Occipital lobe (tissue), 2 donors: ENCODE results near the gene PTPN4. TPM values are rescaled to one million over a fixed set of nuclear protein-coding genes. Genes with fewer than 3 reads are reported as not detected.

Experiments used
- DNase-seq: peaks from one replicate; lab custom pipeline; 2025; lab: John Stamatoyannopoulos, UW
- total RNA-seq: library from RNA; depleted of rRNA; stranded (reverse); fragments of >200 nt; gene quantifications from one replicate; pipeline ENCODE4 v1.2.3, GENCODE V29; 2014

The PTPN4 gene
- total RNA-seq: 191 TPM

- peak; percentile 94 for DNase-seq
Observed at GRCh38 chr2:119759451-119760236, at the start of gene PTPN4. TSS of gene PTPN4 (plus strand) at chr2:119759922. CDS start at chr2:119809854, 49,932 bp downstream.

DNA sequence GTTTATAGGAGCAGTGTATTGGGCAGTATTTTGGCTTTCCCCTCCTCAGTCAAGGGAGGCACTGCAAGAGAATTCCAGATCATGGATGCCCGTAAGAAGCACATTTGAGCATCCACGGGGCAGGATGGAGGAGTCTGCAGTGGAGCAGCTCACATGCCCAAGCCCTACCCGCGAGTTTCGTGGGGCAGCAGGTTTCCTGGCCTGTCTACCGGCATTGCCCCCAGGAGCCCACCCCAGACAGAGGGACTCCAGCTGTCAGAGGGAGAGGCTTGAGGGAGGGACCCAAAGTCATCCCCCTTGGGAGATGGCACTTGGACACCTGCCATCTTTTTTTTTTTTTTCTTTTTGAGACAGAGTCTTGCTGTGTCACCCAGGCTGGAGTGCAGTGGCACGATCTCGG lies 49.4 kb upstream of the PTPN4 start:
- no peak for DNase-seq

DNA sequence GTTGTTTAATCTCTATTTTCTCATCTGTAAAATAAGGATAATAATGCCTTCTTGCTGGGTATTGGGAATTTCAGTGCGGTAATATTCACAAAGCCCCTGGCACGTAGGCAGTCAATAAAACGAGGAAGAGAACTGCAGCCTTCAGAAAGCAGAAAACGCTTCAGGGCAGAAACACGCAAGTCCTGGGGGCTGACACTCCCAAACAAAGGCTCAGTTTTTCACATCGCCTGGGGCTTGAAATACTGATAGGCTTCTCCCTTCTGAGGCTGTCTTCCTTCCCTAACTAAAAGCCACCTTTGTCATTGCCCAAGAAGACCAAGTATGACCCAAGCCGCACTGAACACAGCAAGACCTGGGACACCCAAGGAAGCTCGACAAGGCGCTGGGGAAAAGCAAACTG lies 48.4 kb upstream of the PTPN4 start:
- DNase-seq: no peak

DNA sequence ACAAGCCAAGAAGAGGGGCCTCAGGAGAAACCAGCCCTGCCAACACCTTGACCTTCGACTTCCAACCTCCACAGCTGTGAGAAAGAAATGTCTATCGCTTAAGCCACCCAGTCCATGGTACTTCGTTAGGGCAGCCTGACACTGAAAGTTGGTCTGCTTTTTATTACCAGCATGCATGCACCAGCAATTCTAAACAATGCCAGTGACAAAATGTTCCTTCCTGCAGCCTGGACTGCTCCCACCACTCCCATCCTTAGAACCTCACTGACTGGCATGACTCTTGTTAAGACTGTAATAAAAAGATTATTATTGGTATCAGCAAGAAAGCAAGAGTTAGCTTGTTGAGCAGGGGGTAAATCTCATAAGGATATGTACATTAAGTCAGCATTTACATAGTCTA lies 47.2 kb upstream of the PTPN4 start:
- no peak for DNase-seq

DNA sequence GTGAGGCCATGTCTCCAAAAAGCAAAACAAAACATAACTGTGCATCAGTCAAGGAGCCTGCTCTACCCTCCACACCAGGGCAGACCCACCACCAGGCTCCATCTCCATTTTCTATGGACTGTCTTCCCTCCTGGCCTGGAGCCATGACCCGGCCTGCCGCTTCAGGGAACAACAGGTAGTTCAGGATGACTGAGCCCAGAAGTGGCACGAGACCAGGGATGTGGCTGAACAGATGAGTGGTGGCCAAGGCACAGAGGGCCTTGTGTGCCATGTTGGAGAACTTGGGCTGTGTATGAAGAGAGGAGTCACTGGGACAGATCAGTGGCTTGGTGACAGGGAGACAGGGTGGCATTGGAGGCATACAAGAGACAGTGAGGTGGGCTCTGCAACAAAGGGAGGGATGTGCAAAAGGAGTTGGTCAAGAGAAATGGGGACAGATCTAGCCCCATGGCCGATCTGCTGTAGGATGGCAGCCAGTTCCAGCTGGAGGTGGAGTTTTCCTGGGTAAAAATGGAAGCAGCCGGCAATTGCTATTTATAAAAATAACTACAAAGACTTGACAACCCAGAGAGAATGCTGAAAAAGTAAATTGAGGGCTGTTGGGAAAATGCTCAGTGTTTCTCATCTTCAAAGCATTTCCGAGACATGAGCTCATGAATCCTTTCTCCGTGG lies 45.8 kb upstream of the PTPN4 start:
- DNase-seq: no peak

DNA sequence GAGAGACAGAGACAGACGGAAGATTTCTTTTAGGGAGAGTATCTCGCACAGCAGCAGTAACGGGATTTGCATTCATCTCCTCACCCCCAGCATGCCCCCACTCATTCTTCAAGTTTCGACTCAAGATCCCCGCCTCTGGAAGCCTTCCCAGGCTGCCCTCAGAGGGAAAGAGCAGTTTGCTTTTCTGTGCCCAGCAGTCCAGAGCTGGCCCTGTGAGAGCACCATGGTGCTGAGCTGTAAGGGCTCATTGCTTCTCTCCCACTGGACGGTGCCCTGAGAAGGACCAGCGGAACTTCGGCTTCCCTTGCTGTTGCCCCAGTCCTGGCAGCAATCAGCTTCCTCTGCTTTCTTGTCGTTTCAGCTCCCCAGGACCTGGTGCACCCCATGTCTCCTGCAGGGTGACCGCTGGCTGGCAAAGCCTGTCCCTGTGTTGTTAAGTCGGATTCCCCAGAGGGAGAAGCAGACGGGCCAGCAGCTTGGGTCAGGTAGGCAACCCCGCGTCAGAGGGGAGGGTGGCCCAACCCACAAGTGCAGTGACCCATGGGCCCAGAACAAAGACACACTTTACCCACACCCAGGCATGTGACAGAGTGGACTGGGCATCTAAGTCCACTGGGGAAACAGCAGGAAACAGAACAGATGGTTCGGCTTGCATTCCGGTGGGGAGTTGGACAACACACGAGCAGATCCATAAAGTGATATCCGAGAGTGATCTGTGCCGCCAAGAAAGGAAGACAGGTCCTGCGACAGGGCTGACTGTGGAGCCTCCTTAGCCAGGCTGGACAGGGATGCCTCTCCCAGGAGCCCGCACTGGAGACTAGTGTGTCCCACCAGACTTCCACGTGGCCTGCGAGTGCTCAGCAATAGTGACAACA lies 44.1 kb upstream of the PTPN4 start:
- no peak for DNase-seq

GRCh38 chr2:119716284-119716672 lies 43.4 kb upstream of the PTPN4 start:
- no peak for DNase-seq

DNA sequence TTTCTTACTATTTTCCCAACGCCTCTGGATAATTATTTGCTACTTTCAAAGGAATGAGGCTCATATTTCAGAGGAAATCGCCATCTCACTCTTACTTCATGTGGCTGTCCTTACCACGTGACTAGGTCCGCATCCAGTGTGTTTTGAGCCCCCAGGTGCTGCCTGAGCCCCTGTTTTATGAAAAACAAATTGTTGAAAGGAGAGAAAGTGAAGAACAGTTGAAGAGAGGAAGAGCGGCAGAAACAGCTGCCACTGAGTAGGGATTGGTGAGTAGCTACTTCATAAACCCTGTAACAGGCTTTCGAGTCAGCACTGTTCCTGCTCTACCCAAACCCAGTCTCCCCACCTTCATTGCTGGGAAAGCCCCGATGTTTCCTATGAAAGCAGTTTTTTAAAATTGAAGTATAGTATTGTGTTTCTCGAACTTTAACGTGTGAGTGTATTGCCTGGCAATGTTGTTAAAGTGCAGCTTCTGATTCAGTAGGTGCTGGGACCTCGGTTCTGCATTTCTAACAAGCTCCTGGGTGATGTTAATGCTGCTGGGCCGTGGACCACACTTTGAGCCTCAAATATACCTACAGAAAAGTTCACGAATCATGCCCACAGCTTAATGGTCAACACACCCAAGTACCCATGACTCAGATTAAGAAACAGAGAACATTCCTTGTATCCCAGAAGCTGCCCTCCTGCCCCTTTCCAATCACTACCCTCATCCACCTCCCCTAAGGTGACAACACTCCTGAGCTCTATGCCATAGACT lies 41.0 kb upstream of the PTPN4 start:
- DNase-seq: no peak

GRCh38 chr2:119719261-119719627 lies 40.5 kb upstream of the PTPN4 start:
- DNase-seq: no peak

DNA sequence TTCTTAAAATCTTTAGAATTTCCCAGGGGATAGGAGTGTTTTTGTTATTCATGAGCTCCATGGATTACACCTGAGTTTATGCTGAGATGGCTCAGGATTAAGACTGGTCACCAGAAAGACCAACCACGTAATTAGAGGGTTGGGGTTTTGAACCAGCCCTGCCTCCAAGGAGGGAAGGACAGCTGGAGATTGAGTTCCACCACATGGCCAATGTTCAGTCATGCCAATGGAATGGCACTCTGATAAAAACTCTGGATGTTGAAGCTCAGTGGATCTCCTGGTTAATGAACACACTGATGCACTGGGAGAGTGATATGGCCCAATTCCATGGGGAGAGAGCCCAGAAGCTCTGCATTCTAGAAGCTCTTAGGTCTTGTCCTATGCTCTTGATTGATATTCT lies 38.7 kb upstream of the PTPN4 start:
- DNase-seq: no peak

GRCh38 chr2:119721462-119721861 lies 38.3 kb upstream of the PTPN4 start:
- DNase-seq: no peak

DNA sequence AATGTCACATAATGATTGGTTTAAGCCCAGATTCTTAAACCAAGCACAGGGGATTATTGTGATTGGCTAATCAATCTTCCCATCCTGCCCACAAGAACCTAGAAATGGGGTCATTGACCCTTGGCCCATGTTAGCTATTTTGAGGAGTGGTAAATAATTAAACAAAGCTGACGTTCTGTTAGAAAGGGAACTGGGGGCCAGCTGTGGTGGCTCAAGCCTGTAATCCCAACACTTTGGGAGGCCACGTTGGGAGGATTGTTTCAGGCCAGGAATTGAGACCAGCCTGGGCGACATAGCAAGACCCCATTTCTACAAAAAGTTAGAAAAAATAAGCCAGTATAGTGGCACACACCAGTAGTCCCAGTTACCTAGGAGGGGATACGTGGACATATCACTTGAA lies 37.8 kb upstream of the PTPN4 start:
- no peak for DNase-seq

DNA sequence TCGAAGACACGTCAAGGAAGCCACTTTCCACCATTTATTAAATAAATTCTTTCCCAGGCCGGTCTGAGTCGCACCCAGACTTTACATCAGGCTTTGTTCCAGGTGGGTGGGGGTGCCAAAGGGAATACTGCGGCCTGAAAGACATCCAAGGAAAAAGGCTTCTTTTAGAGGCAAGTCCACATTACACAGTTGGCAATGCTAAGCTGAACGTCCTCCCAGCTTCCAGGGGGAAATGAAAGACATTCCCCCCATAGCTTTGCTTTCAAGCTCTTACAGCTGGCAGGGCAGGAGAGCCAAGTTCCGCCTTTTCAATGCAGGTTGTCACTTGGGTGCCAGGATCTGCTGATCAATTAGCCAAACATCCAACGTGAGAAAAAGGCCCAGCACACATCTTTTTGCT lies 36.5 kb upstream of the PTPN4 start:
- DNase-seq: no peak

DNA sequence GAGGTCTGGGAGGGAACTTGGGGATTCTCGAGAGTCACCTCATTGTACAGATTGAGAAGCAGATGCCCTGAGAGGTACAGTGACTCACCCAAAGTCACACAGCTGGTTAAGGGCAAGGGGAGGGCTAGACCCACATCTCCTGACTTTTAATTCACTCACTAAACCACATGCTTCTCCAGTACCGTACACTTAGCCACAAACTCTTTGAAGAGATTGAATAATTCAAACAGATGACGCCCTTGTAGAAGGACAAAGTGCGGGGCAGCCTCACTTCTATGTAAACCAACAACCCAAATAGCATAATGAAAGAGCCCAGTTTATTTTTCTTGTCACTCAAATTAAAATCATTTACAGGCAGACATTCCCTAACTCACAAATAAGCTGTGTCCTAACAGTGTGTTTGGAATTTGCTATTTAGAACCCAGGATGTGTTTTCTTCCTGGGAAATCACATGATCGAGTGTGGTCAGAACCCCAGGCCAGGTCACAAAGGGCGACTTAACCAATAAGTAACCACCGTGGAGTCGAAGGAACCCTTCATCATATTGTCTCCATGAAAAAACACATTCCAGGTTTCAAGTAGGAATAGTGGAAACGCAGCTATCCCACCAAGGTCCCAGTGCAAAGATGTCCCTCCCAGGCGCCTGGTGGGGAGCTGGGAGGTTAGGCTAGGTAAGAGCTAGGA lies 35.8 kb upstream of the PTPN4 start:
- DNase-seq: no peak

DNA sequence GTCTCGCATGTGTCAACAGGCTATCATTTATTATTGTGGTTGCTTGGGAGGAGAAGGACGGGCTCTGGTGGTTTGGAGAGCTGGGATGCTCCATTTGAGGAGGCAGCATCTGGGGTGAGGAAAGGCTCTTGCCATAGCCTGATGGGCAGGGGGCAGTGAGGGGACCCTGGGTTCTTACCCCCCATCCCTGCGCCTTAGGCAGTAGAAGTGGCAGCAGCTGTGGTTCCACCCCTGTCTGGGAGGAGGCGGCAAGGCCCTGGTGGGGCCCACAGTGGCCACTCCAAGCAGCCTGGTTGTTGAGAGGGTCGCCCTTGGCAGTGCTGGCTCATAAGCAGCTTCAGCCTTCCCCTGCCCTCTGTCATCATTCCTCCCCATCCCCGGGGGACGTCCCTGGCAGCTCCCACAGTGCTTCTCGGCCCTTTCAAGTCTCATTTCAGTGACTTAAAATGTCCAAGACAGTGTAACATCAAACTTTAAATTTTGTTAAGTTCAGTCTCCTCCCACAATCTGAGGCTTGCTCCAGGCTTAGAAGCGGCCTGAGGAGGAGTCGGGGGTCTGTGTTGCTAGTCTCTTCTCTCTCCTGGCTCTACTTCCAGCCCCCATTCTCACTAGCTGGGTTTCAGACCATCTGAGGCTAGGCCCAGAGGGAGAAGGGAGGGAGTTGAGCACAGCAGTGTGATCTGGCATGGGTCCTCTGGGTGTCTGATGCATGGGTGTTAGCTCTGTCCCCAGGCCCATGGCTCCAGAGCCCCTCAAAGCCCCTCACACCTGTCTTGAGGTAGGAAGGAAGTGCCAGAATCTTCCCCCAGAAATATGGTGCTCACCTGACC lies 34.9 kb upstream of the PTPN4 start:
- no peak for DNase-seq

GRCh38 chr2:119727493-119727892 lies 32.2 kb upstream of the PTPN4 start:
- DNase-seq: no peak

DNA sequence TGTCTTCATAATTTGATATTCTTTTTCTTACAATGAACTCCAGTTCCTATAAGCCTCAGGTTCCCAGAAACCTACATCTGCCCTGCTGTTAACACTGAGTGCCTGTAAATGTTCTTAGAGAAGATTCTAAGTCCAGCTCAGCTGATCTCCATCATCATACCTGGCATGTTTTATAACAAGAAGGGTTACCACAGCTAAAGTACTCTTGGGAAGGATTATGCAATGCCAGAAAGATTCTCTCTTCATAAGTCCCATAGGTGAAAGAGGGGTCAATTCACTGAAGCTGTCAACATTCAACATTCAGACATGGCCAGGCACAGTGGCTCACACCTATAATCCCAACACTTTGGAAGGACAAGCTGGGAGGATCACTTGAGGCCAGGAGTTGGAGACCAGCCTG lies 31.3 kb upstream of the PTPN4 start:
- DNase-seq: no peak

GRCh38 chr2:119730671-119731177 lies 29.0 kb upstream of the PTPN4 start:
- DNase-seq: no peak

DNA sequence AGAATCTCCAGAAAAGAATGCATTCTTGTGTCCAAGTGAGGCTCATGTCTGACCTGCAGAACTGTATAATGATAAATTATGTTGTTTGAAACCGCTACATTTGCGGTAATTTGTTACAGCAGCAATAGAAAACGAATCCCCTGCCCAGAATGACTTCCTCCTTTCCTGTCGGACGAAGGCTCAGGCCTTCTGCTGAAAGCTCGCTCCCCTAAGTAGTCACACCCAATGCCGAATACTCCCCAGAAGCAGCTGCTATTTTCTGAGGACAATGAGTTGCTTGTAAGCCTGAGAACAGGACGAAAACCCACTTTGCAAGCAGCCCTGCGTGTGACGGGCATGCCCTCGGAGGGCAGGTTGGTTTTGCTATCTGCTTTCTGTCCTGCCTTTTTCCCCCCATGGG lies 27.7 kb upstream of the PTPN4 start:
- no peak for DNase-seq
